DLD1 (cell line): ENCODE data around the gene KIF26A.

ENCODE experiments used
- in situ Hi-C: cut with HindIII; loops from 2 replicates; pipeline ENCODE4 v1.10.0; 2017; ENCODE audit warnings: low sequenced_read_pairs

KIF26A gene

DNA sequence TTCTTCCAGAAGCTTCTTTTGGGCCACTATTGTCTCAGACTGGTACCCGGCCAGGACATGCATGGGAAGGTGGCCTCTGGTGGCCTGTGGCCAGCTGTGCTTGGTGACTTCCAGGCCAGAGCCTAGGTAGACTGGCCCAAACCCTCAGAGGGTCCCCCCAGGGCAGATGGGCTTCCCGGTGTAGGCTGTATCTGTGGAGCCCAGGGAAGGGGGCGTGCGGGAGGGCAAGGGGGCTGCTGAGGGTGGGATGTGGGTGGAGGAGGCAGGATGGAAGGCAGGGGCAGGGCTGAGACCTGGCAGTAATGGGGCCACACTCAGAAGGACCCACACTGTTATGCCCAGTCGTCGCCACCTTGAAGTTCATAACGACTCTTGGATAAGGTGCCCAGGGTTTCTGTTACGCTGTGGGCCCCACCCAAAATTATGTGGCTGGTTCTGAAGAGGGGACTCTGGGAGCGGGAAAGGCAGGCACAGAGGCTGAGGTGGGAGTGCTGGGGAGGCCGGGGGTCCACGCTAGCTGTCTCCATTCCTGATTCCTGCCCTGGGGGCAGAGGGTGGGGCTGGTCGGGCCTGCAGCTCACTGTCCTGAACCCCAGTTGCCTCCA is 52.1 kb downstream of the KIF26A start:
- in situ Hi-C loops, result loop anchor here (10.0 kb wide), 1 partner anchor 104 kb away; no protein-coding TSS in a partner anchor

DNA sequence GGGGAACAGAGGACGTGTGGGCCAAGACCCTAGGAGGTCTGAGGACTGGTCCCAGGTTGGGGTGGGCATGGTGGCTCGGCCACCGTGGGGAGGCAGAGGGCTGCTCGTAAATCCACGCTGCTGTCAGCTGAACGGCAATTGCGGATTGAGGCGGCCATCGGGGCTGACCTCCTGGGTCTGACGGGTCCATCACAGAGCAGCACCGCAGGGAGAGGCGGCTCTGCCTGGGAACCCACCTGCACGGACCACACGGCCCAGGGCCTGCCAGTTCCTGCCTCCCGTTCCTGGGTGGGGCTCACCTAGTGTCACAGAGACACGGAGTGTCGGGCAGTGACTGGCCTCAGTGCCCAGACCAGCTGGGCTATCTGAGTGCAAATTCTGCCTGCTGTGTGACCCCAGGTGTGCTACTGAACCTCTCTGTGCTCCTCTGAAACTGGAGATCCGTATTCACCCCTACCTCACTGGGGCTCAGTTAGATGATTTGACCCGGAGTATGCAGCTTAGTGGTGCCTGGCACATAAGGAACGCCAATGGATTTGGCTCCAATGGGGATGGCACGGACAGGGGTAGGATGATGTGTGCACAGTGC is 53.1 kb downstream of the KIF26A start:
- in situ Hi-C loops, result loop anchor here (10.0 kb wide), 1 partner anchor 103 kb away; no protein-coding TSS in a partner anchor

DNA sequence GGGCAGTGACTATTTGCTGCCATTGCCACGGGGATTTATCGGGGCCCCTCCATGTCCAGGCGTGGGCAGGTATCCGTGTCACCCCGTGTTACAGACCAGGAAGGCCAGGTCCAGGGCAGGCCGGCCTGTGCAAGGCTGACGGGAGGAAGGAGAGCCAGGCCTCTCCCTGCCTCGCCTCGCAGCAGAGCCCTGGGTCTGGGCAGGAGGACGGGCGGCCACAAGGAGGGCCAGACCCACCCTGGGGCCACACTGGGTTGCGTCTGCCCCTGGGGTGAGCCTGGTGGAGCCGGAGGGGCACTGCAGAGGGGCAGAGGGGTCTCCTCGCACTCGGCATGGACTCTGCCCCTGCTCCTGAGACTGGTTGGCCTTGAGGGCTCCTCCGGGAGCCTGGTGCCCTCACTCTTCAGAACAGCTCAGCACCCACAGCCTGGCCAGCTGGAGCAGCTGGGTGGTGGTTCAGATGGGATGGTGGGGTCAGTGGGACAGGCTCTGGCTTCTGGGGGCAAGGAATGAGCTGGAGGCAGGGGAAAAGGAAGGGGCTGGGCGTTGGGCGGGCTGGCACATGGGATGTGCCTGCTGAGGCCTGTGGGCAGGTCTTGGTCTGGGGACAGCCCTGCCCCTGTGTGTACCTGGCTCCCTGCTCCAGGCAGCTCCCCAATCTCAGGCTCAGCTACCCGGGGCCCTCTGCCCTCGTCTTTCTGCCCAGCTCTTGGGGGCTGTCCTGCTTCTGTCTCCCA is 53.9 kb downstream of the KIF26A start:
- in situ Hi-C loops, result loop anchor here (10.0 kb wide), 1 partner anchor 102 kb away; no protein-coding TSS in a partner anchor

DNA sequence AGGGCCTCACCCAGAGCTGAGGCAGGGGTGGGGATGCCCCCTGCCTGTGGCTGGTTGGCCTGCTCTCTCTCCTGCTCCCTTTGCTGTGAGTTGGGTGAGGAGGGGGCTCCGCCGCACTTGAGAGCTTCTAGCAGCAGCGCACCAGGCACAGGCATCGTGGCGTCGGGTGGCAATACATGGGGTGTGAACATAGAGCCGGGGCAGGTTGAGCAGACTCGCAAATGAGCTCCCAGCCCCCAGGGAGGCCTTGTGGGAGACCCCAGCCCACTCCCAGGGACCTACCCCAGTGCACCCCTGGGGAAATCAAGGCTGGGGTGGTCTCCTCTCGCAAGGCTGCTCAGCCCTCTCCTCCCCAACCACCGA is 54.5 kb downstream of the KIF26A start:
- in situ Hi-C loops, result loop anchor here (10.0 kb wide), 1 partner anchor 102 kb away; no protein-coding TSS in a partner anchor

DNA sequence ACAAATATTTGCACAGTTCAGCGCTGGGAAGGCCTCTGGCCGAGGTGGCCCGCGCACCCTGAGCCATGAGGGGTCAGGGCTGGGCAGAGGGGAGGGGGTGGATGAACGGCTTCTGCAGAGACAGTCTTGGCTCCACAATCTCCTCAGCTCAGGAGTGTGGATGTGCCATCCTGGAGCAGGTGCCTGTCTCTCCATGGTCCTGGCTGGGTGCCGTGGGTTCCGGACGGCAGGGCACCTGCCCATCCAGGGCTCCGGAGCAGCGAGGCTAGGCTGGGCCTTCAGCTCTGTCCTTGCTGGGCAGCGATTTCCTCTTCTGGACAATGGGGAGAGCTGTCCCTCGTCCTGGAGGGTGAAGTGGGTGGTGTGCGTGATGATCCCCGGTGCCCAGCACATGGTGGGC is 55.6 kb downstream of the KIF26A start:
- in situ Hi-C loops, result loop anchor here (10.0 kb wide), 1 partner anchor 101 kb away; no protein-coding TSS in a partner anchor

DNA sequence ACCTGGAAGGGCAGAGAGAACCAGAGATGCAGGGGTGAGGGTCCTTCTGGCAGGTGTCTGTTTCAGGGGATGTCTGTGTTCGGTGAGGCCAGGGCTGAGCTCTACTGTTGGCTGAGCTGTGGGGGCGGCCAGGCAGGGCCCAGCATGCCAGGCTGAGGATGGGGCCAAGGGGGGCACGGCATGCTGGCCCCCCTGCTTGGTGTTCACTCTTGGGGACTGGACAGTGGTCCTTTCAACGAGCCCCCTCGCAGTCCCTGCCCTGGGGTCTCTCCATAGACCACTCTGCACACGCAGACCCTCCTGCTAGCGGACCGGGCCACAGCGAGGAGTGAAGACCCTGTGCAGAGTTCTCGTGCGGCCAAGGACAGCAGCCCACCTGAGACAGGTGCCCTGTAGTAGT is 56.3 kb downstream of the KIF26A start:
- in situ Hi-C loops, result loop anchor here (10.0 kb wide), 1 partner anchor 100 kb away; no protein-coding TSS in a partner anchor

DNA sequence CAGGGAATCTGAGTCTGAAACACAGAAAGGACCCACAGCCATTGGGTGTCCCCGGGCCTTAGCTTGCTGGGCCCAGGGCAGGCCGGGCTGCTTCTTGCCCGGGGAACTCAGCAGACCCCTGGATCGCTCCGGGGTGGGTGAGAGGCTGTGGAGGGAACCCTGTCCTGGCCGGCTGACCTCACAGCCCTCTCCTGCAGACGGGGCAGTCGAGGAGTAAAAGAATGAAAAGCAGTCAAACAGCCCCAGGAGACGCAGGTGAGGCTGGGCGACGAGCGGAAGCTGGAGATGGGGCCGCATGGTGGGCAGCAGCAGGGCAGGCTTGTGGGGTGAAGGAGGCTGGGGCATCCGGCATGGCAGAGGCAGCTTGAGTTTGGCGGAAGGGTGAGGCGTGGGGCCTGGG is 57.0 kb downstream of the KIF26A start:
- in situ Hi-C loops, result loop anchor here (10.0 kb wide), 1 partner anchor 99 kb away; no protein-coding TSS in a partner anchor

DNA sequence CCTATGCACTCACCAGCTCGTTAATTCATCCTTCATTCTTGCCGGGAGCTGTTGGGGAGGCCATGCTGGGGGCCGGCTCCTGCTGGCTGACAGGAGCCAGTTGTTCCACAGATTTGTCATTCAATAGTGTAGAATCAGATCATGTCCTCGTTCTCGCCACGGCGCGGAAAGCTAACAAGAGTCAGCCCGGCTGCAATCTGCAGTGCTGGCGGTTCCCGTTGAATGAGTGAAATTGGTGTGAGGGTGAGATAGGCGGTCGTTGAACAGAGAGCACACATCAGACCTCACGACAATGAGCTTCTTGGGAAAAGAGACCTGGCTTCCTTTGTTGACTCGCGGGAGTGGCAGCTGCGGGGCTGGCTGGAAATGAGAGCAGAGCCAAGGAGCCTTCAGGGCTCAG is 57.5 kb downstream of the KIF26A start:
- in situ Hi-C loops, result loop anchor here (10.0 kb wide), 1 partner anchor 99 kb away; no protein-coding TSS in a partner anchor

DNA sequence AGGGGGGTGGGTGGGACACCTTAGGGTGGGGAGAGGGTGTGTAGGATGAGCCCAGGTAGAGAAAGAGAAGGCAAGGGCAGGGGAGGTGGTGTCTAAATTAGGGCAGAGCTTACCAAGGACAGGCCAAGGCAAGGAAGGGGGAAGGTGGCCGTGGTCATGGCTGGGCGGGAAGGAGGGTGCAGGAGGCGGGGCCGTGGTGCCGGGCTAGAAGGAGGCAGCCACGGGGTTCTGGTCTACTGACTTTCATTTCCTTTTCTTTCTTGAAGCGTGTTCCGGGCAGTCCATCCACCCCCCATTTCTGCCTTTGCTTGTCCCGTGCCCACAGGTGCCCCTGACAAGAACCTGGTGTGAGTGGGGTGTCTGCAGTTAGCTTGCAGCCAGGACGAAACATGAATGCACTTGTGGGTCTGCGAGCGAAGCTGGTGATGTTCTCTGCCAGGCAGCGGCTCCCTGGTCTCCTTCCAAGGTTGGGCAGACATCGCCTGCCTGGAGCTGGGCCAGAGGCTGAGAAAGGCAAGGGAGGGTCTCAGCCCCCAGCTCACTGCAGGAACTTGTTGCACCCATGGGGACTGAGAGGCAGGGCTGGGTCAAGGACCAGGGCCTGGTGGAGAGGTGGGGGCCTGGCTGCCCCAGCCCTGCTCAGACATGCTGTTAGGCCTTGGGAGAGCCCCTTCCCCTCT is 58.2 kb downstream of the KIF26A start:
- in situ Hi-C loops, result loop anchor here (10.0 kb wide), 1 partner anchor 98 kb away; no protein-coding TSS in a partner anchor

DNA sequence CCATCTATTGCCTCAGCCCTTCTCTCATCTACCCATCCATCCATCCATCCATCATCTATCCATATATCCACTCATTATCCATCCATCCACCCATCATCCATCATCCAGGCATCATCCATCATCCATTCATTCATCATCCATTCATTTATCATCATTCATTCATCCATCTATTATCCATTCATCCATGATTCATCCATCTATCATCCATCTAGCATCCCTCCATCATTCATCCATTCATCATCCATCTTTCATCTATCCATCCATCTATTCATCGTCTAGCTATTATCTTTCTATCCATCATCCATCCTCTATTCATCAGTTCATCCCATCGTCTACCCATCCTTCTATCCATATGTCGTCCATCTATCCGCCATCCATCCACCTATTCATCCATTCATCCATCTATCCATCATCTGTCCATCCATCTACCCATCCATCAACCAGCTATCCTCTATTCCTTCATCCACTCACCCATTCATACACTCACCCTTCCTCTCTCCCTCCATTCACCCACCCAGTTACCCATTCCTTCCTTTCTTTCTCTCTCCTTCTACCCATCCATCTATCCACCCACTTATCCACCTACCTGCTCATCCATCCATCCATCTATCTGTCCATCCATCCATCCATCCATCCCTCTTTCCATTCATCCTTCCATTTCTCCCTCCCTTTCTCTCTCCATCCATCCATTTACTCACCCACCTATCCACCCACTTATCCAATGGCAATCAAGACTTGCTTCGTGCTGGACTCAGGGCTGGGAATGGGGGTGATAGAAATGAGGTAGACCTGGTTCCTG is 59.3 kb downstream of the KIF26A start:
- in situ Hi-C loops, result loop anchor here (10.0 kb wide), 1 partner anchor 97 kb away; no protein-coding TSS in a partner anchor

DNA sequence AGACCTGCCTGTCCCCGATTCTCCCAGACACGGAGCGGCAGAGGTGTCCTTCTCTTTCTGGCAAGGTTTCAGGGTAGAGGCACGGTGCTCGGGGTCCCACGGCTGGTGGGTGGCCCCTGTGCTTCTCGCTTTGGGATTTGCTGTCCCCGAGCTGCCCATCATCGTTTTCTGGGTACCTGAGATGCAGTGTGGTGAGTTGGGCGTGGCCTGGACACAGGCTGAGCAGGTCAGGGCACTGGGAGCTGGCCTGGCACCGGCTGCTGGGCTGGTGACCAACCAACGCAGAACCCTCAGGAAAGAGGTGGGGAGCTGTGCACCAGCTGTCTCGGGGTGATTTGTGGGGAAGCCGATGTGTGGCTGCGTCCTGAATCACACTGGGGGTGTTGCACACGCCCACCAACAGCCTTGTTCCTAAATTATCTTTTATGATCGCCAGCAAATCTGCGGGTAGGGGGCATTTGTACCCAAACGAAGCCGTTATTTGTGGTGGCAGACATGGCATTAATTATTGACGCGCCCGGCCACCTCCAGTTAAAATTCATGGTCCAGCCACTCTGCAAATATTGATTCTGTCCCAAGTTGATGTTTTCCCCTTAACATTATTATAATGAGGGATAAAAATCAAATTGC is 61.0 kb downstream of the KIF26A start:
- in situ Hi-C loops, result loop anchor here (10.0 kb wide), 1 partner anchor 95 kb away; no protein-coding TSS in a partner anchor

DNA sequence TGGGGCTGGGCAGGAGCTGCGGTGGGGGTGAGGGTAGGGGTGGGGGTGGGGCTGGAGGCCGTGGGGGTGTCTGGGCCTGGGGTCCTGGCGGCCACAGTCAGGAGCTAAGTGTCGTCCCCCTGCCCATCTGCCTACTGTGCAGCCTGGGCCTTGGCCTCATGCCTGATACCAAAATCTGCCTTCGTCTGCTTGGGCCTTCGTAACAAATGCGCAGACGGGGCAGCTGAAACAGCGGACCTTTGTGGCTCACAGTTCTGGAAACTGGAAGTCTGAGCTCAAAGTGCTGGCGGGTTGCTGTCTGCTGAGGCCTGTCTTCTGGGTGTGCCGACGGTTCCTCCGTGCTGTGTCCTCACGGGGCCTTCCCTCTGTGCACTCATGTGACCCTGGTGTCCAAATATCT is 61.7 kb downstream of the KIF26A start:
- in situ Hi-C loops, result no loop called here

DNA sequence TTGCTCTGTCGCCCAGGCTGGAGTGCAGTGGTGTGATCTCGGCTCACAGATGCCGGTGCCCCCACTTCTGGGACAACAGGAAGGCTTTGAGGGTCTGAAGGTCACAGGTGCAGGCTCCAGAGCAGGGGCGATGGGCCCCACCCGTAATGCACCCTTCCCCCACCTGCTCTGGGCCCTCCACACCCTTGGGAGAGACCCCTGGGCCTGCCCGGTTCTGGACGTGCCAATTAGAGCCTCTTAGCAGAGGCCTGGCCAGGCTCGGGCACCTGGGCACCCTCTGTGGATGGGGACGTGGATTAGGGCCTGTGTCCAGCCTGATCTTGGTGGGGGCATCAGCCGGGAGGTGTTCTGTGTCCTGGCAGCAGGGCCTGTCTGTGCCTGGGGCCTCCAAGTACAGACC is 62.2 kb downstream of the KIF26A start:
- in situ Hi-C loops, result no loop called here

DNA sequence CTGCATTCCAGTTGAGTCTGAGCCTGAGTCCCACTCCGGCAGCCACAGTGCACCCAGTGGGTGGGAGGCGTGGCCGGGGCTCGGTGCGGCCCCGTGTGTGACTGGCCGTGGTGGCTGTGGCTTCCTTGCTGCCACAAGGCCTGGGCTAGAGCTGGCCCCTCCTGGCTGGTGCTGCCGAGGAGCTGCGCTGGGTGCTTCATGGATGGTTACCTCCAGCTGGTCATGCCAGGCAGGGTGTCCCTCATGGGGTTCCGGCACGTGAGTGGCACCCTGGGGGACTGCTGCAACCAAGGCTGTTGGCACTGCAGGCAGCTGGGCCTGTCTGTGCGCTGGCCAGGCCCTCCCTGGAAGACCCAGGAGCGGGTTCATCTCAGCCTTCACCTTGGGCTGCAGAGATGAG is 62.7 kb downstream of the KIF26A start:
- in situ Hi-C loops, result no loop called here

DNA sequence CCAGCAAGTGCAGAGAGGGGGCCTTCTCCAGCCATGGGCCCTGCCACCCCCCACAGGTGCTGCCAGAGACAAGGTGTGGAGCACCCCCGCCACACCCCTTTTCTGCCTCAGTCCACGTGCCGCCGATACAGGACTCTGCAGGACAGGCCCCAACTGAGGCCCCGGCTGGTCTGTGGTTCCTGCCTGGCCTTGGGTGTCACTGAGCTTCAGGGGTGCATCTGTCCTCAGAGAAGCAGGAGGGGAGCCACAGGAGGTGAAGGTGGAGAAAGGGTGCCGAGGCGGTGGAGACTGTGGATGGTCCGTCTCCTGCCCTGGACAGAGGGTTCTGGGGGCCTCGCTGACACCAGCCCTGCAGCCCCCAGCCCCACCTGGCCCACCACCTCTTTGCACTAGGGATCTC is 63.1 kb downstream of the KIF26A start:
- in situ Hi-C loops, result no loop called here

DNA sequence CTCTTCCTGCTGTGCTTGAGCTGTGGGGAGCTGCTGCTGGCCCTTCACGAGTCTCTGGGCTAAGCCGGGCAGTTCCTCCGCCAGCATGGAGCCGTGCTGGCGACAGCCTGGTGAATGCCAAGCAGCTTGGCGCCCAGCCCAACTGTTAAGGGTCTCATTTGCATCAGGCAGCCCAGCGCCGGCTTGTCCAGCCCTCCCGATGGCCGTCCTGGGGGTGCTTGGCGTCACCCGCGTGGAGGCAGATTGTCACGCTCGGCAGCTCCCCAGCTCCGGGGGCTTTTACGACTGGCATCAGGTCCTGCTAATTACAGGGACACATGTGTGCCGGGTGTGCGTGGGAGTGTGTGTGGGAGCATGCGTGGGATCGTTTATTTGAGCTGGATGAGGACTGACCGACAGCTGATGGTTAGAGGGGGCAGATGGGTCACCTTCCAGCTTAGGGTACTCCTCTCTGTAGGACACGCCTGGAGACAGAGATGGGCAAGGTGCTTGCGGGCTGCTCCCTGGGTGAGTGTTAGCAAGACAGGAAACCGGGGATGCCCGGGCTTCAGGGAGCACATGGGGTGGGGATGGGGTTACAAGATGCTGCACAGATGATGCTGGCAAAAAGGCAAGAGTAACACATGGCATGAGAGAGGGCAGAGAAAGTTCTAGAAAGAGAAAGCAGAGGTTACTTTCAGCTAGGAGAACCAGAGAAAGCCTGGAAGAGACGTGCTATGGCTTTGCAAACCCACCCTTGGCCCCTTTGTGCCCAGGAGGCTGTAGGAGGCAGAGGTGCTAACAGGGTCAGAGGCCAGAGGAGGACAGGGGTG is 64.1 kb downstream of the KIF26A start:
- in situ Hi-C loops, result no loop called here

DNA sequence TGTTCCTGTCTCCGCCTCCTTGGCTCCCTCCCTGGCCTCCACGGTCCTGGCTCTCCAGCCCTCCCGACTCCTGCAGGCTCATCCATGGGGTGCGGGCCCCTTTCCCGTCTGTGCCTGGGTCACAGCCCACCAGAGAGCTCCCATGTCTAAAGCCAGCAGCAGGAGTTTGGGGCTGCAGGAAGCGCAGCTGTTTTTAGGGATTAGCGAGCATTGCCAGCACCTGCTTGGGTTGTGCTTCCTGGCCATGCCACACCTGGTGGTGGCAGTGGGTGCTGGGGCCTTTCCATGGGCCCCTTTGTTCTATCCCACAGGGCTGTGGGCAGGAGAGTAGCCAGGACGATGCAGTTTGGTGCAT is 64.7 kb downstream of the KIF26A start:
- in situ Hi-C loops, result no loop called here

DNA sequence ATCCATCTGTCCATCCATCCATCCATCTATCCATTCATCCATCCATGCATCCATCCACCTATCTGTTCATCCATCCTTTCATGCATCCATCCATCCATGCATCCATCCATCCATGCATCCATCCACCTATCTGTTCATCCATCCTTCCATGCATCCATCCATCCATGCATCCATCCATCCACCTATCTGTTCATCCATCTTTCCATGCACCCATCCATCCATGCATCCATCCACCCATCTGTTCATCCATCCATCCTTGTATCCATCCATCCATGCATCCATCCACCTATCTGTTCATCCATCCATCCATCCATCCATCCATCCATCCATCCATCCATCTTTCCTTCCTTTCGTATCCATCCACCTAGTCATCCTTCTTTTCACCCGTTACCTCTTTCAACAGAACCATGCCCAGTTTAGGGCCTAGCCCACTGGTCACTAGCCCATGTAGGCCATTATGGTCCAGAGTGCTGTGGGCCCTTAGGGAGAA is 66.3 kb downstream of the KIF26A start:
- in situ Hi-C loops, result no loop called here

DNA sequence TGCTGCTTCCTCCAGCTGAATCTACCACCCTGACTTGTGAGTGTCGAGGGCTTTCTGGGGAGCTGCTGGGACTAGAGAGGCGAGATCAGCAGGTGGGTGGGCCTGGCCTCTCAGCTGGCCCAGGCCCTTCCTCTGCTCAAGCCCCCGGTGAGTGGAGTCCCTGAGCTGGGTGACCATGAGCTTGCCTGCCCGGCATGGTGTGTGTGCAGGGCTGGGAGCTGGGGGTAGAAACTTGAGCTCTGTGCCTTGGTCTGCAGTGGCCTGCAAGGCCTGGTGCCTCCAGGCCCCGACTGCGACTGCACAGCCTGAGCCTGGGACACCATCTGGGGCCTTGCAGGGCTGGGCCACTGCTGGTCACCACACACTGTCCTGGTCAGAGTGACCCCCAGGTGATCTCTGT is 67.4 kb downstream of the KIF26A start:
- in situ Hi-C loops, result no loop called here
